ENCODE data around the gene EBPL.
"Not testable (repeated sequence)": the region's sequence is repeated elsewhere in the genome, so short reads cannot be mapped to it uniquely, and the experiment has no call there.

EBPL gene

GRCh38 chr13:49690995-49691784 is at the start of gene EBPL:
TSS of gene EBPL (minus strand) at chr13:49691486. CDS start at chr13:49691424, 62 bp downstream.
- DNase-seq: peak; percentile 86 to 88

- no peak for DNase-seq
Observed at GRCh38 chr13:49740870-49741269, 49.6 kb upstream of the EBPL start.

- DNase-seq: no peak
Observed at GRCh38 chr13:49739498-49740187, 48.4 kb upstream of the EBPL start.

GRCh38 chr13:49733181-49733951 is 42.1 kb upstream of the EBPL start:
- DNase-seq: no peak

- no peak for DNase-seq
Observed at GRCh38 chr13:49731766-49732165, 40.5 kb upstream of the EBPL start.

GRCh38 chr13:49716615-49717014 is 25.3 kb upstream of the EBPL start:
- no peak for DNase-seq

GRCh38 chr13:49714757-49715156 is 23.5 kb upstream of the EBPL start:
- no peak for DNase-seq

GRCh38 chr13:49711218-49711863 is 20.1 kb upstream of the EBPL start:
- no peak for DNase-seq

GRCh38 chr13:49704264-49704663 is 13.0 kb upstream of the EBPL start:
- DNase-seq: not testable (repeated sequence)

- DNase-seq: no peak
Observed at GRCh38 chr13:49701491-49701890, 10.2 kb upstream of the EBPL start.

GRCh38 chr13:49697468-49697867 is 6.2 kb upstream of the EBPL start:
- DNase-seq: no peak

- DNase-seq: no peak
Observed at GRCh38 chr13:49694446-49694845, 3.2 kb upstream of the EBPL start.

- DNase-seq: no peak
Observed at GRCh38 chr13:49693877-49694276, 2.6 kb upstream of the EBPL start.

- DNase-seq: no peak
Observed at GRCh38 chr13:49693191-49693733, 2.0 kb upstream of the EBPL start.

GRCh38 chr13:49690133-49690994 is 922 bp downstream of the EBPL start:
- DNase-seq: peak in 1 of 2 experiments; percentile 42

GRCh38 chr13:49683489-49683888 is 7.8 kb downstream of the EBPL start:
- no peak for DNase-seq

GRCh38 chr13:49681842-49682435 is 9.3 kb downstream of the EBPL start:
- DNase-seq: no peak

GRCh38 chr13:49679246-49679645 is 12.0 kb downstream of the EBPL start:
- DNase-seq: no peak

GRCh38 chr13:49678191-49678914 is 12.9 kb downstream of the EBPL start:
- DNase-seq: no peak

GRCh38 chr13:49676581-49677298 is 14.5 kb downstream of the EBPL start:
- DNase-seq: no peak

All from NCI-H1930 (cell line).